Spinal cord (tissue), 10 donors: ENCODE data around the gene ZNF366. TPM values are rescaled to one million over a fixed set of nuclear protein-coding genes. Genes with fewer than 3 reads are reported as not detected.

Experiments
- DNase-seq, 6 donors: peaks; one replicate each; pipeline versions ENCODE4 v3.0.0 to v3.0.0-alpha.2; 2013 to 2015; ENCODE audit warnings: low spot score in 6 of 6, low read depth in 4 of 6
- H3K27ac ChIP-seq: one replicate; pipeline ENCODE4 v1.5.1; 2013; ENCODE audit warnings: low read depth, low read length, control low read depth
- H3K27me3 ChIP-seq: one replicate; pipeline ENCODE4 v1.6.1; 2013; ENCODE audit warnings: low read length; ENCODE audit not compliant: control insufficient read depth, insufficient read depth
- H3K36me3 ChIP-seq: one replicate; pipeline ENCODE4 v1.6.1; 2013; ENCODE audit warnings: low read length; ENCODE audit not compliant: control insufficient read depth, insufficient read depth
- H3K4me1 ChIP-seq: one replicate; pipeline ENCODE4 v1.6.1; 2013; ENCODE audit warnings: low read length; ENCODE audit not compliant: control insufficient read depth, insufficient read depth
- H3K4me3 ChIP-seq: one replicate; pipeline ENCODE4 v1.5.1; 2013; ENCODE audit warnings: low read depth, low read length, control low read depth
- H3K9me3 ChIP-seq: one replicate; pipeline ENCODE4 v1.6.1; 2013; ENCODE audit warnings: low read length; ENCODE audit not compliant: control insufficient read depth, insufficient read depth
- WGBS: methylation state at CpG from one replicate; pipeline ENCODE4 v1.1.5; 2013; ENCODE audit warnings: missing lambda C conversion rate; ENCODE audit not compliant: insufficient coverage; 5-methylcytosine and 5-hydroxymethylcytosine counted together
- polyA plus RNA-seq, 2 donors: library from polyadenylated mRNA; unstranded; fragments of 120-200 nt; gene quantifications; one replicate each; pipeline ENCODE4 v1.2.1, GENCODE V29; 2013; ENCODE audit not compliant: insufficient read length in 2 of 2
- total RNA-seq, 2 donors: library from RNA; depleted of rRNA in 1 of 2; stranded (reverse); fragments of 120-200 nt in 1 of 2; fragments of >200 nt in 1 of 2; gene quantifications; one replicate each; pipeline versions ENCODE4 v1.2.3 to v1.2.4, GENCODE V29; 2013 to 2014
- donor health status: healthy.

ZNF366 gene
- total and polyA plus RNA-seq, 4 donors = 1.7 to 4.3 (median 3.4) TPM

- 83% methylated on average over 6 of the region's 6 CpGs for WGBS
Observed at GRCh38 chr5:72485430-72485974, 21.7 kb downstream of the ZNF366 start.

GRCh38 chr5:72482046-72482445 is 25.2 kb downstream of the ZNF366 start:
- no peak overlapping the region for H3K27ac ChIP-seq
- H3K27me3 ChIP-seq = no peaks in the 10 kb centered on the region
- DNase-seq = no peak
- H3K36me3 ChIP-seq = no peaks in the 10 kb centered on the region
- no CpG with 5 or more reads among the region's 3 CpGs for WGBS
- H3K4me1 ChIP-seq = peaks cover 2% of the 10 kb centered on the region
- no peak overlapping the region for H3K4me3 ChIP-seq
- no peaks in the 10 kb centered on the region for H3K9me3 ChIP-seq

More at GRCh38 chr5:72485430-72485974, 21.7 kb downstream of the ZNF366 start:
- no peaks in the 10 kb centered on the region for H3K27me3 ChIP-seq
- H3K36me3 ChIP-seq = no peaks in the 10 kb centered on the region
- no peak for DNase-seq
- H3K9me3 ChIP-seq = no peaks in the 10 kb centered on the region
- no peaks in the 10 kb centered on the region for H3K4me1 ChIP-seq
- H3K4me3 ChIP-seq = no peak overlapping the region
- no peak overlapping the region for H3K27ac ChIP-seq

GRCh38 chr5:72480841-72481240 is 26.4 kb downstream of the ZNF366 start:
- DNase-seq = no peak
- H3K27me3 ChIP-seq = no peaks in the 10 kb centered on the region
- no peak overlapping the region for H3K27ac ChIP-seq
- peaks cover 2% of the 10 kb centered on the region for H3K4me1 ChIP-seq
- H3K36me3 ChIP-seq = no peaks in the 10 kb centered on the region
- H3K9me3 ChIP-seq = no peaks in the 10 kb centered on the region
- no peak overlapping the region for H3K4me3 ChIP-seq
- WGBS = 88% methylated on average over 8 of the region's 9 CpGs

DNA sequence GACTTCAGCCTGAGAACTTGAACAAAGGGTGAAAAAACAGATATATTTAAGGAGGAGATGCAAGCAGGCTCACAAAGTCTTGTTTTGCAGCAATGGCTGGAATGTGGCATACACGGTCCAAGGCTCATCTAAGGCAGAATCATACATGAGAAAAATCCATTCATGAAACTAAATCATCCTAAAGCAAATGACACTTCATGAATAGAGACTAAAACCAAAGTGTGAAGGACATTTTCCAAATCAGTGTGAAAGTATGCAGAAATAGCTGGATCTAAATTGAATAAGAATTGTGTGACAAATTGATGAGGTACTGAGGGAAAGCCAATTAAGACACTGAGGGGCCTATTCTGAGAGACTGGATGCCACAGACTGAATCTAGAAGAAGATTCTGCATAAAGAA is 27.3 kb downstream of the ZNF366 start:
- 43% methylated on average over 1 of the region's 1 CpG for WGBS

GRCh38 chr5:72478684-72479083 is 28.5 kb downstream of the ZNF366 start:
- Histone ChIP-seq H3K27me3 (no peaks in the 10 kb centered on the region), H3K9me3 (no peaks in the 10 kb centered on the region), H3K27ac (peak overlapping the region; percentile 67), H3K4me3 (no peak overlapping the region), H3K4me1 (peaks cover 2% of the 10 kb centered on the region), H3K36me3 (no peaks in the 10 kb centered on the region)
- 50% methylated on average over 1 of the region's 1 CpG for WGBS
- peak in 3 of 6 donors; percentile 26 to 76 (median 37) for DNase-seq

More for the DNA sequence above, 27.3 kb downstream of the ZNF366 start:
- no peak overlapping the region for H3K27ac ChIP-seq
- no peaks in the 10 kb centered on the region for H3K9me3 ChIP-seq
- H3K4me1 ChIP-seq = peaks cover 2% of the 10 kb centered on the region
- H3K27me3 ChIP-seq = no peaks in the 10 kb centered on the region
- no peak overlapping the region for H3K4me3 ChIP-seq
- no peaks in the 10 kb centered on the region for H3K36me3 ChIP-seq
- peak in 1 of 6 donors; percentile 81 for DNase-seq

- no peaks in the 10 kb centered on the region for H3K36me3 ChIP-seq
- H3K9me3 ChIP-seq = no peaks in the 10 kb centered on the region
- peak overlapping the region; percentile 67 for H3K27ac ChIP-seq
- DNase-seq = no peak
- no peaks in the 10 kb centered on the region for H3K27me3 ChIP-seq
- peaks cover 2% of the 10 kb centered on the region for H3K4me1 ChIP-seq
- H3K4me3 ChIP-seq = no peak overlapping the region
Observed at GRCh38 chr5:72478276-72478675, 28.9 kb downstream of the ZNF366 start.

- no peaks in the 10 kb centered on the region for H3K9me3 ChIP-seq
- no CpG with 5 or more reads among the region's 4 CpGs for WGBS
- no peaks in the 10 kb centered on the region for H3K36me3 ChIP-seq
- DNase-seq = no peak
- H3K4me1 ChIP-seq = peaks cover 2% of the 10 kb centered on the region
- peak overlapping the region; percentile 20 for H3K27ac ChIP-seq
- H3K27me3 ChIP-seq = no peaks in the 10 kb centered on the region
- no peak overlapping the region for H3K4me3 ChIP-seq
Observed at GRCh38 chr5:72477644-72478043, 29.6 kb downstream of the ZNF366 start.

- 100% methylated on average over 1 of the region's 1 CpG for WGBS
- Histone ChIP-seq H3K4me3 (no peak overlapping the region), H3K36me3 (no peaks in the 10 kb centered on the region), H3K27me3 (no peaks in the 10 kb centered on the region), H3K27ac (no peak overlapping the region), H3K4me1 (peaks cover 2% of the 10 kb centered on the region), H3K9me3 (no peaks in the 10 kb centered on the region)
- DNase-seq = peak in 2 of 6 donors; percentile 29 to 68
Observed at GRCh38 chr5:72477176-72477575, 30.0 kb downstream of the ZNF366 start.

GRCh38 chr5:72476721-72477120 is 30.5 kb downstream of the ZNF366 start:
- H3K4me3 ChIP-seq = no peak overlapping the region
- no CpG with 5 or more reads among the region's 3 CpGs for WGBS
- no peaks in the 10 kb centered on the region for H3K27me3 ChIP-seq
- H3K36me3 ChIP-seq = no peaks in the 10 kb centered on the region
- H3K27ac ChIP-seq = no peak overlapping the region
- peaks cover 2% of the 10 kb centered on the region for H3K4me1 ChIP-seq
- no peaks in the 10 kb centered on the region for H3K9me3 ChIP-seq
- no peak for DNase-seq

- H3K27ac ChIP-seq = no peak overlapping the region
- no peak for DNase-seq
- H3K9me3 ChIP-seq = no peaks in the 10 kb centered on the region
- no CpG with 5 or more reads among the region's 2 CpGs for WGBS
- H3K36me3 ChIP-seq = no peaks in the 10 kb centered on the region
- H3K27me3 ChIP-seq = no peaks in the 10 kb centered on the region
- peaks cover 2% of the 10 kb centered on the region for H3K4me1 ChIP-seq
- H3K4me3 ChIP-seq = no peak overlapping the region
Observed at GRCh38 chr5:72476275-72476674, 30.9 kb downstream of the ZNF366 start.
